Duodenal mucosa (tissue), 2 donors: Measurements from ENCODE around the gene RNF113B.

Experiments
- H3K27ac ChIP-seq: one replicate; pipeline ENCODE4 v1.7.0; 2013; ENCODE audit warnings: low read depth, low read length
- H3K27me3 ChIP-seq, 2 donors: one replicate each; pipeline ENCODE4 v1.7.0; 2013; ENCODE audit warnings: low read length in 2 of 2, control low read depth in 1 of 2; ENCODE audit not compliant: insufficient read depth in 2 of 2, control insufficient read depth in 1 of 2
- H3K36me3 ChIP-seq, 2 donors: one replicate each; pipeline ENCODE4 v1.7.0; 2013; ENCODE audit warnings: low read length in 2 of 2, control low read depth in 1 of 2; ENCODE audit not compliant: insufficient read depth in 2 of 2, control insufficient read depth in 1 of 2
- H3K4me1 ChIP-seq, 2 donors: one replicate each; pipeline ENCODE4 v1.7.0; 2013; ENCODE audit warnings: low read length in 2 of 2, control low read depth in 1 of 2; ENCODE audit not compliant: insufficient read depth in 2 of 2, control insufficient read depth in 1 of 2
- H3K4me3 ChIP-seq, 2 donors: one replicate each; pipeline ENCODE4 v1.7.0; 2013; ENCODE audit warnings: low read length in 2 of 2, low read depth in 1 of 2
- H3K9ac ChIP-seq, 2 donors: one replicate each; pipeline ENCODE4 v1.7.0; 2013; ENCODE audit warnings: low read length in 2 of 2, low read depth in 1 of 2
- H3K9me3 ChIP-seq, 2 donors: one replicate each; pipeline ENCODE4 v1.7.0; 2013; ENCODE audit warnings: low read length in 2 of 2, control low read depth in 1 of 2; ENCODE audit not compliant: control insufficient read depth in 1 of 2

The RNF113B gene

DNA sequence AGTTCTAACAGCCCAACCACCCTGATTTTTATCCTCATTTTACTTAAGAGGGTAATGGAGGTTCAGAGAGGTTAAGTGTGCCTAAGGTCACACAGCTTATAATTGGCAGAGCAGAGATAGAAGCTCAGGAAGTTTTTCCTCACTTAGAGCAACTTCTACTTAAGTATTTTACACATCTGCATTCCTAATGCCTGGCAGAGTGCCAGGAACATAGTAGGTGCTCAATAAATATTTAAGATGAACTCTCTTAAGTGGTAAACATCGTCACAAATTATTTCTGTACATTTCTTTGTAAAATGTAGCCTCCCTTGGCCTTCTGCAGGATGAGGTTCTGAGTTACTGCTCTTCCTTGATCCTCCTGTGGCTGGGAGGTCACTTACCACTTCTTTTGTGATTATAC lies 19.5 kb downstream of the RNF113B start:
- Histone ChIP-seq H3K27me3 (no peaks in the 10 kb centered on the region), H3K36me3 (no peaks in the 10 kb centered on the region), H3K27ac (no peak overlapping the region), H3K9me3 (no peaks in the 10 kb centered on the region), H3K9ac (no peak overlapping the region), H3K4me3 (no peak overlapping the region), H3K4me1 (no peaks in the 10 kb centered on the region)

DNA sequence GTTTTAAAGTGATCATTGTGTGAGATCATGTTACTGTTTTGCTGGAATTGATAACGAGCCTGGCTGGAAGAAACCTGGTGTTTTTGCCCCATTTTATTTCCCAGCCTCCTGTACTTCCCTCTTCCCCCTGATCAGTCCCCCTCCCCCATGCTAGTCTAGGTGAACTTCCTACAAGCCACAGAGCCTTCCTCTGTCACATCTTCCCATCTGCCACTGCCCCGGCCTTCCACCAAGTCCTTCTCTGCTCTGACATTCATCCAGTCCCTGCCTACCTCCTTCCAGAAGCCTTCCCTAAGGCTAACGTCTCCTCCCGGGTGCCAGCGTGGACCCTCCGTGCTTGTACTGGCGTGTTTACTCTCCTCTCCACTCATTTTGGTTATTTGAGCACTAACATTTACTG lies 19.9 kb downstream of the RNF113B start:
- Histone ChIP-seq H3K4me1 (no peaks in the 10 kb centered on the region), H3K9ac (no peak overlapping the region), H3K36me3 (no peaks in the 10 kb centered on the region), H3K27ac (no peak overlapping the region), H3K4me3 (no peak overlapping the region), H3K9me3 (no peaks in the 10 kb centered on the region), H3K27me3 (no peaks in the 10 kb centered on the region)

DNA sequence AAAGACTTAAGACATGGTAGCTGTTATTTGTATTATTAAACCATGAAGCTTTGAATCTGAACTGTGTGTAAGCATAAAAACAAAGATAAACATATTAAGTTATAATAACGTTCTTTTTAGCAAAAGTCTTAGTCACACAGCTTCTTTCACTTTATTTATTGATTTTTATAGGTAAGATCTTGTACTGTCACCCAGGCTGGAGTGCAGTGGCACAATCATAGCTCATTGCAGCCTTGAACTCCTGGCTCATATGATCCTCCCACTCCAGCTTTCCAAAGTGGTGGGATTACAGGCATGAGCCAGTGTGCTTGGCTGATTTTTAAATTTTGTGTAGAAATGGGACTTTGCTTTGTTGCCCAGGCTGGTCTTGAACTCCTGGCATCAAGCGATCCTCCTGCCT lies 20.8 kb downstream of the RNF113B start:
- H3K4me3 ChIP-seq: no peak overlapping the region
- H3K9me3 ChIP-seq: no peaks in the 10 kb centered on the region
- no peaks in the 10 kb centered on the region for H3K27me3 ChIP-seq
- no peaks in the 10 kb centered on the region for H3K36me3 ChIP-seq
- no peak overlapping the region for H3K27ac ChIP-seq
- H3K9ac ChIP-seq: no peak overlapping the region
- no peaks in the 10 kb centered on the region for H3K4me1 ChIP-seq

- H3K36me3 ChIP-seq: no peaks in the 10 kb centered on the region
These were observed 21.5 kb downstream of the RNF113B start for GRCh38 chr13:98155475-98156109.

GRCh38 chr13:98150832-98151479 lies 26.1 kb downstream of the RNF113B start:
- Histone ChIP-seq H3K4me3 (no peak overlapping the region), H3K27me3 (no peaks in the 10 kb centered on the region), H3K9me3 (no peaks in the 10 kb centered on the region), H3K9ac (no peak overlapping the region), H3K27ac (no peak overlapping the region), H3K4me1 (peaks cover 0 to 4% of the 10 kb centered on the region in 2 donors), H3K36me3 (no peaks in the 10 kb centered on the region)

More at GRCh38 chr13:98155475-98156109, 21.5 kb downstream of the RNF113B start:
- Histone ChIP-seq H3K27me3 (no peaks in the 10 kb centered on the region), H3K9me3 (no peaks in the 10 kb centered on the region), H3K9ac (no peak overlapping the region), H3K27ac (no peak overlapping the region), H3K4me1 (no peaks in the 10 kb centered on the region), H3K4me3 (no peak overlapping the region)

- Histone ChIP-seq H3K4me3 (no peak overlapping the region), H3K27me3 (peaks cover 4 to 8% of the 10 kb centered on the region in 2 donors), H3K4me1 (peaks cover 5 to 11% of the 10 kb centered on the region in 2 donors), H3K27ac (no peak overlapping the region), H3K36me3 (no peaks in the 10 kb centered on the region), H3K9me3 (no peaks in the 10 kb centered on the region), H3K9ac (no peak overlapping the region)
These were observed 29.5 kb downstream of the RNF113B start for GRCh38 chr13:98147521-98147920.

GRCh38 chr13:98144801-98145350 lies 32.2 kb downstream of the RNF113B start:
- Histone ChIP-seq H3K36me3 (no peaks in the 10 kb centered on the region), H3K4me1 (peaks cover 9 to 11% of the 10 kb centered on the region in 2 donors), H3K9me3 (no peaks in the 10 kb centered on the region), H3K27ac (no peak overlapping the region), H3K4me3 (peak overlapping the region; percentile 61 to 62), H3K27me3 (peaks cover 13 to 15% of the 10 kb centered on the region in 2 donors), H3K9ac (no peak overlapping the region)

- Histone ChIP-seq H3K4me1 (peaks cover 9 to 11% of the 10 kb centered on the region in 2 donors), H3K9me3 (no peaks in the 10 kb centered on the region), H3K4me3 (peak overlapping the region; percentile 61 to 62), H3K27ac (no peak overlapping the region), H3K36me3 (no peaks in the 10 kb centered on the region), H3K27me3 (peaks cover 13 to 15% of the 10 kb centered on the region in 2 donors), H3K9ac (peak overlapping the region; percentile 39 to 47)
These were observed 32.9 kb downstream of the RNF113B start for GRCh38 chr13:98144027-98144741.

GRCh38 chr13:98143601-98144026 lies 33.5 kb downstream of the RNF113B start:
- Histone ChIP-seq H3K27me3 (peaks cover 13 to 15% of the 10 kb centered on the region in 2 donors), H3K4me1 (peaks cover 9 to 11% of the 10 kb centered on the region in 2 donors), H3K9me3 (no peaks in the 10 kb centered on the region), H3K4me3 (peak overlapping the region; percentile 61 to 62), H3K9ac (peak overlapping the region; percentile 39 to 47), H3K27ac (peak overlapping the region; percentile 32), H3K36me3 (no peaks in the 10 kb centered on the region)

GRCh38 chr13:98143157-98143553 lies 33.9 kb downstream of the RNF113B start:
- Histone ChIP-seq H3K9me3 (no peaks in the 10 kb centered on the region), H3K36me3 (no peaks in the 10 kb centered on the region), H3K27me3 (peaks cover 13 to 15% of the 10 kb centered on the region in 2 donors), H3K4me3 (peak overlapping the region in 1 of 2 donors; percentile 61), H3K27ac (peak overlapping the region; percentile 32), H3K4me1 (peaks cover 9 to 11% of the 10 kb centered on the region in 2 donors), H3K9ac (no peak overlapping the region)
